OCI-LY7 (cell line): ENCODE results near the gene COL24A1.

ENCODE experiments used
- CTCF ChIP-seq: fragments of 200-600 bp; sonication (generic); conservative IDR thresholded peaks from 2 replicates; pipeline ENCODE4 v1.5.1; 2014; ENCODE audit warnings: mild to moderate bottlenecking, antibody characterized with exemption, low read length, moderate library complexity, mixed read lengths
- EZH2phosphoT487 ChIP-seq: fragments of 200-600 bp; sonication (generic); IDR thresholded peaks from 2 replicates; pipeline ENCODE4 v1.6.1; 2018; ENCODE audit warnings: low read depth, borderline replicate concordance, mild to moderate bottlenecking, mixed run types, antibody characterized with exemption, low read length, moderate library complexity, mixed read lengths

GRCh38 chr1:86052948-86053698 lies 103.4 kb downstream of the COL24A1 start:
- no peak for TF ChIP-seq CTCF
- no peak for TF ChIP-seq EZH2phosphoT487
